NCI-H1417 treated with DMSO at 0.1 percent for 48 hours (cell line): ENCODE results near the gene CCP110.
A peak's percentile ranks its signal among the peaks of the same experiment; 100 is the strongest.

Experiments
- DNase-seq: peaks from one replicate; lab custom pipeline; 2025; lab: John Stamatoyannopoulos, UW

CCP110 gene

DNA sequence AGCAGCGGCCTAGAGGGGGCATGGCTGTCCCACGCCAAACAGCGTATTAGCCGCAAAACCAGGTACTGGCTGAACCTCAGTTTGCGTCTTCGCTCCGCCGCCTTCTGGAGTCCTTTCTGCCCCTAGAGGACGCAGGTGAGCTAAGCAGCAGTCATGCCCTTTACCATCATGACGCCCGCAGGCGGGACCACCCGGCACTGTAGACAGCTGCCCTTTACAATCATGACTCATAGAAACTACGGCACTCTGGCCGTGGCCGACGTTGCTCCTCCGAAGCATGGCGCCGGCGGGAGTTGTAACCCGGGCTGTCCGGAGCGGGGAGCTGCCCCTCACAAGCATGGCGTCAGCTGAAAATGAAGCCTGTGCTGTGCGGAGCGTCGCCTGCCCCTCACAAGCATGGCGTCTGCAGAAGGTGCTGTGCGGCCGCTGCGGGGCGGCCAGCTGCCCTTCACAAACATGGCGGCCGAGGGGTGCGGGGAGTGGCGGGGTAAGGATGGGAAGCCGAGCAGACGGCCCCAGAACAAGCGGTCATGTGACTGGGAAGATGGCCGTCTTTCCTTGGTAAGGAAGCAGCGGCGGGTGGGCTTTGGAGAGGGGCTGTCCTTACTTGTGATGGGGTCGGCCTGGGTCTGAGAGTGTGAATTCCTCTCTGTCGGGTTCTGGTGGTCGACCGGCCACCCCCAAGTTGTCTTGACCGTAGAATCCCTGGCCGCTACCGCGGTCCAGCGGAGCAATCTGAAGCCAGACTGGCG lies 31.6 kb downstream of the CCP110 start, which contains the start of gene VPS35L:
VPS35L (plus strand) TSS at position 518 of the 752 bp plus-strand sequence; CDS start at position 545, 27 bp downstream.
- peak; percentile 87 for DNase-seq

DNA sequence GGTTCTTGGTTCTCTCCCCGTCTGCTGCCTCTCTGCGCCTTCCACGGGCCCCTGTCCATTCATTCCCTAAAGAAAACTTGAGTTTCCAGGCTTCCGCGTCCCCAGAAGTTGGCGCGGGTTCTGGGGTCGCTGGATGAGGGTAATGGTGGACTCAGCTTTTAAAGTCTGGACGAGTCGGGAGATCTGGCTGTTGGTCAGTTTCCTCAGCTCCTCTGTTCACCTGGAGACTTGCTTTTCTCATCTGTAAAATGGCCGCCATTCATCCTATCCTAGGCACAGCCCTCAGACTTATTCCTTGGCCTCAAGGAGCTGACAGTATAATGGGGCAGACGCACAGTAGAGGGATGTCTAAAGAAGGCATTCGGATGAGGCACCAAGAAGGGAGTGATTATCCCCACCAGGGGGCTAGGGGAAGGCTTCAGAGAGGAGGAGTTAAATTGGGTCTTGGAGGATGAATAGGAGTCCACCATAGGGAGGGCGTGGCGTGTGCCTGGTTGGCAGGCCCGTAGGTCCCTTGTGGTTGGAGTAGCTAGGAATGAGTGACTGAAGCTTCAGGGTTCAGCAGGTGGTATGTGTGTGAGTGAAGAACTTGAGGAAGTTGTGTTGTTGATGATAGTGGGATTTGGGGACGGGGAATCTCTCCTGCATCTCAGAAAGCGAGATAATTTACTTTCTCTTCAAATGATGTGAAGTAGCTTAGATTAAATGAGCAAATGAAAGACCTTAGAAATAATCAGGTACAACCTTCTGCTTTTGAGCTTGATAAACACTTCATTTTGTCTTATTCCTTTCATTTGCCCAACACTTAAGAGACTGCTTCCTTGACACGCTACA lies 32.4 kb downstream of the CCP110 start:
- DNase-seq, result no peak

DNA sequence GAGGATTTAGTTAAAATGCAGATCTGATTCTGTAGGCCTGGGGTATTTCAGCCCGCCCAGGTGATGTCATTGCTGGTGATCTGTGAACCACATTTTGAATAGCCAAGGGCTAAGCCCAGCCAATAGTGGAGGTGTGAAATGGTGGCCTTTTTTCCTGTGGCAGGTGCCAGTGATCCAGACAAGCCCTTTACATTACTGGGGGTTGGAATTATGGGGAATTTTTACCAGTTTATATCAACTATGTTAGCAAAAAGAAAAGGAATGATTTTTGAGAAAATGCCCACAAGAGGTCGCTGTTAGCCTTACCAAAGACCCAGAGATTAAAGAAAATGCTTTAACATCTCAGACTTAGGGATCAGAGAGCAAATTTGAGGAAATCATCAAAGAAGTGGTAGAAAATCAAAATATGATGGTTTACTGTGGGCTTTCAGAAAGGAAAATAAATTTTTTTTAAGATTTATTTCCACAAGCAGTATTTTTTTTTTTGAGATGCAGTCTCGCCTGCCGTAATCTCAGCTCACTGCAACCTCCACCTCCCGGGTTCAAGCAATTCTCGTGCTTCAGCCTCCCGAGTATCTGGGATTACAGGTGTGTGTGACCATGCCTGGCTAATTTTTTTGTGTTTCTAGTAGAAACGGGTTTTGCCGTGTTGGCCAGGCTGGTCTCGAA lies 35.6 kb downstream of the CCP110 start:
- DNase-seq, result peak; percentile 23

DNA sequence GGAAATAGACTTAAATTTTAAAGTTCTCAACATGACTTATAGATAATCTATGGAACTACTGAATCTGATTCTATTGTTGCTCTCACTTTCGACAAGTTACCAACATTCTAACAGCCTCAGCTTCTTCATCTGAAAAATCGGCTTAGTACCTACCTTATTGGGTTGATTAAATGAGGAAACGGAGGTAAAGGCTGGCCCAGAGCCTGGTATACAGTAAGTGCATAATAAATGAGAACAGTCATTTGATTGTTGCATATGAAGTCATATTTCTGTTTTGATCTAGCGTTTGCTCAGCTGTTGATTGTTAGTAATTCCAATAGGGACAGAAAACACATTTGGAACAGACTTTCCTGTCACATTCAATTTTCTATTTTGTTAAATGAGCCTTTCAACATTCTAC lies 36.3 kb downstream of the CCP110 start:
- no peak for DNase-seq

DNA sequence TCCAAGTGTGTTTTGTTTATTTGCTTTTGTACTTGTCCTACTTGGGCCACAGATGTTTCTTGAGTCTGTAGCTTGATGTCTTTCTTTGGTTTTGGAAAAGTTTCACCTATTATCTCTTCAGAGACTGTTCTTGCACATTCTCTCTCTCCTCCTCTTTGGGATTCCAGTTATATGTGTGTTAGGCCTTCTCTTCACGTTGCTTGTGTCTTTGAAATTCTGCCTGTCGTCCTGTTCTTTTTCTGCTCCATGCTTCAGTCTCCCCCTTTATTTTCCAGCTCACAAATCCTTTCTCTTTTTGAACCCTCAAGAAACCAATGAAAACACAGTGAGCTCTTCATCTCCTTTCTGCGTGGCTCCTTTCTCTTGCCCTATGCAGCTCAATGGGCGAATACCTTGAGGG lies 39.6 kb downstream of the CCP110 start:
- no peak for DNase-seq

DNA sequence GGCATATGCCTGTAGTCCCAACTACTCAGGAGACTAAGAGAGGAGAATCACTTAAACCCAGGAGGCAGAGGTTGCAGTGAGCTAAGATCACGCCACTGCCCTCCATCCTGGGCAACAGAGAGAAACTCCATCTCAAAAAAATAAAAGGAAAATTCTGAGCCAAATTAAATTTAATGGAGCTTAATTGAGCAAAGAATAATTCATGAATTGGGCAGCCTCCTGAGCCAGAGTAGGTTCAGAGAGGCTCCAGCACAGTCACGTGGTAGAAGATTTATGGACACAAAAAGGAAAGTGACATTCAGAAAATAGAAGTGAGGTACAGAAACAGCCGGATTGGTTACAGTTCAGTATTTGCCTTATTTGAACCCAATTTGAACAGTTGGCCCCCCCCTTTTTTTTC lies 42.6 kb downstream of the CCP110 start:
- no peak for DNase-seq

DNA sequence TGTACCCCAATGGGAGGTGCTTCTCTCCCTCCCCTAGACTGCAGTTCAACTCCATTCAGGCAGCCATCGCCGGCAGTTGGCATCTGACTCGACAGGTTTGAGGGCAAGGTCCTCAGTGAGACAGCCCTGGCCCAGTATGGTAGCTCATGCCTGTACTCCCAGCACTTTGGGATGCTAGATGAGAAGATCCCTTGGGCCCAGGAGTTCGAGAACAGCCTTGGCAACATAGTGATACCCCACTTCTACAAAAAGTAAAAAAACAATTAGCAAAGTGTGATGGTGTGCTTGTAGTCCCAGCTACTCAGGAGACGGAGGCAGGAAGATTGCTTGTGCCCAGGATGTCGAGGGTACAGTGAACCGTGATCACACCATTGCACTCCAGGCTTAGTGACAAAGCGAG lies 43.8 kb downstream of the CCP110 start:
- DNase-seq, result no peak

DNA sequence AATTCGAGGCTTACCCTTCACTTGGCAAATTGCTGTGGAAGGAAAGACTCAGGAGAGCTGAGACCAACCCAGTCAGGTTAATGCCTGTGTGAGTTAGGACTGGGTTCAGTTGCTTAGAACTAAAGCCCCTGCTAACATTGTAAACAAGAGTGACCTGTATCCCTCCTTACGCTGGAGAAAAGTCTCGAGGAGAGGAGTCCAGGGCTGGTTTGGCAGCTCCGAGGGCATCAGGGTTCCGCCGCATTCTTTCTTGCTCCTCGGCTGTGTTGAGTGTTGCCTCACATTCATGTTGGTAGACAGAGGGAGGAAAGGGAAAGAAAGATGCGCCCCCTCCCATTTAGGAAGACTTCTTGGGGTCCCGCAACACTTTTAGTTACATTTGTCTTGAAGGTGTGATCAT lies 50.3 kb downstream of the CCP110 start:
- no peak for DNase-seq

DNA sequence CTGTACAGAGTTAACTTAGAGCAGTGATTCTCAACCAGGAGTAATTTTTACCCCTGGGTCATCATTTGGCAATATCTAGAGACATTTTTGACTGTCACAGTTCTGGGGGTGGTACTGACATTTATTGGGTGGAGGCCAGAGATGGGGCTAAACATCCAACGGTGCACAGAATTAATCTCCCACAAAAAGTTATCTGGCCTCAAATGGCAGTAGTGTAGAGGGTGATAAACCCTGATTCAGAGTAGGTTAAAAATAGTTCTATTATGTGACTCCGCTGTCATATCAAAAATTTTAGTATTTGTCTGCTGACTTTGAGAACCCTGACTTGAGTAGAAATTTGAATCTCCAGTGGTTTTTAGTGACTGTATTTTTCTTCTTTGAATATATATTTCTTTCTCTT lies 50.9 kb downstream of the CCP110 start:
- no peak for DNase-seq

DNA sequence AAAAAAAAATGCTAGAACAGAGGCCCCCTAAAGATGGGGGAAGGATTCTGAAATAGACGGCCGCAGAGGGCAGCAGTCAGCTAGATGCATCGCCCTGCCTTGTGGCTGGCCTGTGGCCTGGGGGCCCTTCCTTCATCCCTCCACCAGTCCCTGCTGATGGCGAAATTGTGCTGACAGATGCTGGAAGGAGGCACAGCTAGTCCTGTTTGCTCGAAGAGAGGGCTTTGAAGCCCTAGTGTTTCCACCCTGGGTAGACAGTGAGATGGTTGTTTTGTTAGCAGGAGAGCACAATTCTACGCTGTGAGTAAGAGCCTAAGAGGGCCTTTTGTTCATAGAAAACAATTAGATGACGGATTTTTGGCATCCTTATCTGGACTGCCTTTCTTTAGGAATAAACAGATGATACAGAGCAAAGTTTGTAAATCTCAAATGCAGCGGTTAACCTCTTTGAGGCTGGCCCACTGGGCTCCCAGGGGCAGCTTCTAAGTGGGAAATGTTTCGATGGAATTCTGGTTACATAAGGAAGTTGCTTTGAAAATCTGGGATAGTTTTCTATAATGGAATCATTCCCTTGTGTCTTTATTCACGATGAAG lies 54.7 kb downstream of the CCP110 start:
- DNase-seq, result no peak

DNA sequence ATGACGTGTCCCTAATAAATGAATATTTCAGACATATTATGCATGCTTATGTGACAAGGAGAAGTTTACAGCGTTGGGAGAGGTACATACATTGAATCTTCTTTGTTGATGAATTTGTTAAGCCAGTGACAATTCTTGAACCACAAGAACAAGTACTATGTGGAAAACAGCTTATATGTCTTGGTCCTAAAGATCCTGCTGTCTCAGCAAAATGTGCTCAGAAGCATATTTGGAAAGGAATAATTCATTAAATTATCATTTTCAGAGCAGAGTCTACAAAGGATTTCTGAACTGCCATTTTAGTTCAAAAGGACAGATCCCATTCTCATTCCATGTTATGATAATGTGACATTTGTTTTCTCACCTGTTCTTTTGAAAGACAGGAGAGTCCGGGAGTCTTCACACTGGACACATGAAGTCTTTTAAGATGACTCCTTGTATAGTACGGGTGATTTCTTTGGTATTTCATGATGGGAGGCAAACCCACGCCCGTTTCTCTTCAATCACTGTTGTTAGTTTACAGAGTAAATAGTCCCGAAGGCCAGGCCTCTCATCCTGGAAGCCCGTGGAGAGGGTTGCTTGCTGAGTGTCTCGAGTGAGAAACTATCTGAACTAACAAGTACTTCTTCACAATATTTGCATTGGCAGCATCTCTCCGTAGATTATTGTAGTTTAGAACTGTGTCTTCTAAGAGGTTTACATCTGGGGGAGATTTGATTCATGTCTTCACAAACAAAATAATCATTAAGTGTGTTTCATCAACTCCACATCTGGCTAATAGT lies 58.5 kb downstream of the CCP110 start:
- no peak for DNase-seq

DNA sequence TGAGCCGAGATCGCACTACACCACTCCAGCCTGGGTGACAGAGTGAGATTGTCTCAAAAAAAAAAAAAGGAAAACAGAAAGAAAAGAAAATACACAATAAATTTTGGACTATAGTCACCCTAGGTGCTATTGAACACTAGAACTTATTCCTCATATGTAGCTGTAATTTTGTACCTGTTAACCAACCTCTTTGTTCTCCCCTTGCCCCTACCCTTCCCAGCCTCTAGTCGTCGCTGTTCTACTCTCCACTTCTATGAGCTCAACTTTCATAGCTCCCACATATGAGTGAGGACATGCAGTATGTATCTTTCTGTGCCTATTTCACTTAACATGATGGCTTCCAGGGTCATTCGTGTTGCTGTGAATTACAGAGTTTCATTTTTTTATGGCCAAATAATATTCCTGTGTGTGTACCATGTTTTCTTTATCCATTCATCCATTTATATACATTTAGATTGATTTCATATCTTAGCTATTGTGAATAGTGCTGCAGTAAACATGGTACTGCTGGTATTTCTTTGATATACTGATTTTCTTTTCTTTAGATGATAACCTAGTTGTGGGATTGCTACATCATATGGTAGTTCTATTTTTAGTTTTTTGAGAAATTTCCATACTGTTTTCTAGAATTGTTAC lies 60.0 kb downstream of the CCP110 start:
- no peak for DNase-seq

DNA sequence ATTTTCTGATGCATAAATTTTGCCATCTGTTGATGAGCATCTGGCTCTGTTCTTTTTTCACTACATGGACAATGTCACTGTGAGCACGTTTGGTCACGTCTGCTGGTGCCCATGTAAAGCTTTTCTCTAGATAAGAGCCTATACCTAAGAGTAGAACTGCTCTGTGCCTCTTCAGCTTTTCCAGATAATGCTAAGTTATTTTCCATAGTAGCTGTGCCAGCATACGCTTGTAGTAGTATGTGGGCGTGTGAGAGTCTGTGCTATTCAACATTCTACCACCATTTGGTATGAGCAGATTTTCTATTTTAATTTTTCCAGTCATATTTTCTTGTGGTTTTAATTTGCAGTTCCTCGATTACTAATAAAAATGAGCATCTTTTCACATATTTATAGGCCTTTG lies 64.9 kb downstream of the CCP110 start:
- no peak for DNase-seq

DNA sequence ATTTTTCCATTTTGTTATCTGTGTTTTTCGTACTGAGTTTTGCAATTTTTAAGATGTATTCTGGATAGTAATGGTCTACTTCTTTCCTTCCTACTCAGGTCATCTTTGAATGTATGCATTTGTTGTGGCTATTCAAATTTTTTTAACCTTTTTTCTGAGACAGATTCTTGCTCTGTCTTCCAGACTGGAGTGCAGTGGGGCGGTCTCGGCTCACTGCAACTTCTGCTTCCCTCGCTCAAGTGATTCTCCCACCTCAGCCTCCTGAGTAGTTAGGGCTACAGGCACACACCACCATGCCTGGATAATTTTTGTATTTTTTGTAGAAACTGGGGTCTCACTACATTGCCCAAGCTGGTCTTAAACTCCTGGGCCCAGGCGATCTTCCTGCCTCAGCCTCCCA lies 65.4 kb downstream of the CCP110 start:
- DNase-seq, result no peak

DNA sequence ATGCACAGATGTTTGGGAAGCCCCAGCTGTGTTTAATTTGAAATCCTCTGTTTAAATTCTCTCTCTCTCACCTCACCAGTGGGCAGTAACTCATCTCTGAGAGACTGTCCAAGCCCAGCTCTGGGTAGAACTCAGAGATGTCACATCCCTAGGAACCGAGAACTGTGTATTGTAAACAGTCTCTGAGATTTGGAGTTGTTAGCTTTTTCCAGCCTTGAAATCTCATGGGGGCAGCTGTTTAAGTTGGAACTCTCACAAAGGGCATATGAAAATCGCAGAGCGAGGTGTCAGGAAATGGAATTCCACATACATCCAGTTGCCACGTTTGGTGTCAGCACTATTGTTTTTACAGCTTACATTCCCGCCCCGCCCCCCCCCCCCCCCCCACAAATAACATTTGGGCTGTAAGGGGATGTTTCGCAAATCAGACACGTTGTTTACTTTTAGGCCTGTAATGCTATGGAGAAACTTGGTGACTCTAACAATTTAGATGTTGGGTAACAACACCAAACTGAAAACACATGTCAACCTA lies 66.1 kb downstream of the CCP110 start:
- no peak for DNase-seq

DNA sequence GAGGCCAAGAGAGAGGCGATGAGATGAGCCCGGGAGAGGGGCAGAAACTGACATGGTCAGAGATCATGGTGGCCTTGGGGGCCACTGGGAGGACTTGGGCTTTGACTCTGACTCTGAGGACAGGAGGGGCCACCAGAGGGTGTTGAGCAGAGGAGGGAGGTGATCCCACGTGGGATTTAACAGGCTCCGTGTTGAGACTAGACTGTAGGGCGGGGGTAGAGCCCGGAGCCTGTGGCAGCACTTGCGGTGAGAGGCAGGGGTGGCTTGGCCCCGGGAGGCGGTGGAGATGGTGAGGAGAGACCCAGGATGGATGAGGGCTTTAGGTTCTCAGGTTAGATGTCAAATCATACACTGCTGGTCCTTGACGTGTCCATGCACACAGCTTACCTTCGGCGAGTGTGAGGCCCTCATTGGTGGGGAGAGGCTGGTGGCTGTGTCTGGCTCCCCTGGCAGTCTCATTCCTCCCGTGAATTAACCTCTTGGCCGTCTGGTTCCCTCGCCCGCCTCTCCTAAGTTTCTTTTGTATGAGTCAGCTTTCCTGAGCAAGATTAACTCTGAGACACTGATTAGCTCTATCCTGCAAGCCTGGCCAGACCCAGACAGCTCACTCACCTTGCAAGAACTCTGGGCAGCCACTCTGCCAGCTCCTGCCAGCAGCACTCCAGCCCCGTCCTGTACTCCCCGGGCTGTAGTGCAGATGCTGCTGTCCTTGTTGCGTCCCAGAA lies 71.5 kb downstream of the CCP110 start:
- DNase-seq, result no peak

DNA sequence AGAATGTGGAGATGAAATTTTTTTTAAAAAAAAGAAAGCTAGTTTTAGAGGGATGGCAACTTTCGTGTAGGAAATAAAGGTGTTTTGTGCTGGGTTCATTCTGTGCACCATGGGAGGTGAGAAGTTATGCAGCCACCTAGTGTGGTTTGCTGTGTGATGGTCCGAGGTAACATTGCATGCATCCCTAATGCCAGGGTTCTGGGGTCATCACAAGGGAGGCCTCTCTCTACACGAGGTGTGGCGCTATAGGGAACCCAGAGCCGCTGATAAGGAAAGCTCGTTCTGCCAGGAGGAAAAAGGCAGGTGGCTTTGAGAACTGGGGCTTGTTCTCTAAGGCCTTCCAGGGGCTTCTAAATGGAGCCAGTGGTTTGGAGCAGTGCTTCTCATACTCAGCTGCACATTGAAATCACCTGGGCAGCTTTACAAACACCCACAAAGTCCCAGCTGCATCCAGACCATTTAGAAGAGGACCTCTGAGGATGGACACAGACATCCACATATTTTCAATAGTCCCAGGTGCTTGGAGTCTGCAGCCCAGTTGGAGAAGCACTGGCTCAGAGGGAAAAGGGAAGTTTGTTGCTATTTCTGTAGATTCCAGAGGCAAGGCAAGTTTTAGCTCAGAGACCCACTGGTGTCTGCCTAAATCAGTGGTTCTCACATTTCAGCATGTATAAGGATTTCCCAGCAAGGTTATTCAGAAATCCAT lies 75.2 kb downstream of the CCP110 start:
- no peak for DNase-seq

DNA sequence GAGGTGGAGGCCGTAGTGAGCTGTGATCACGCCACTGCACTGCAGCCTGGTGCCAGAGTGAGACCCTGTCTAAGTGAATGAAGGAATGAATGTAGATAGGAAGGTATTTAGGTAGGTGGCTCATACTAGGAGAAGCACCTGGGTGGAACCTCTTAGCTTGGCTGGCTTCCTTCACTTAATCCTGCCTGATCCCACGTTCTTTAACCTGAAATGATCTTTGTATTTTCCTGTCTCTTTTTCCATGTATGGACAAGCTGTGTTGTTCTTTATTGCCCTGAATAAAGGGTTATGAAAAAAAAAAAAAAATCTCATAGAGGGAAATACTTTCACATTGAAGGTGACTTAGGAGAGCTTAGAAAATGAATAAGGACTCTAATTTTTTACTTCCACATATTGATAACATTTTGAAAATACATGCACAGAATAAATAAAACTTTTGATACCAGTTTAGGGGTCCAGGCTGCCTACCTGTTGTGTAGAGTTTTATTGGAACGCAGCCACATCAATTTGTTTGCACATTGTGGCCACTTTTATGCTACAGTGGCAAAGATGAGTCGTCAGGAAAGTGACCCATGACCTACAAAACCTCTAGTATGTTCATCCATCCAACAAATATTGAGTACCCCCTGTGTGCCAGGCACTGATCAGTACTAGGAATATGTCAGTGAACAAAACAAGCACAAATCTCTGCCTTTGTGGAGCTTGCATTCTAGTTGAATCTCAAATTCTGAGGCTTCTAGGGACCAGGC lies 76.4 kb downstream of the CCP110 start:
- no peak for DNase-seq
